GM18951 (cell line): ENCODE measurements around the gene KCNE4.

Source experiments
- POLR2A ChIP-seq: IDR thresholded peaks from 4 replicates; pipeline ENCODE4 v1.6.1; 2011; ENCODE audit warnings: mild to moderate bottlenecking; ENCODE audit not compliant: insufficient read length, insufficient read depth; ENCODE audit errors: extremely low read depth
- in situ Hi-C: fragments of 300-500 bp; cut with MboI; formaldehyde crosslinking; loops from one replicate; pipeline ENCODE4 v1.12.0; 2022; ENCODE audit warnings: low sequenced_read_pairs, mixed read lengths, inconsistent platforms; ENCODE audit not compliant: unreplicated experiment

Gene KCNE4

DNA sequence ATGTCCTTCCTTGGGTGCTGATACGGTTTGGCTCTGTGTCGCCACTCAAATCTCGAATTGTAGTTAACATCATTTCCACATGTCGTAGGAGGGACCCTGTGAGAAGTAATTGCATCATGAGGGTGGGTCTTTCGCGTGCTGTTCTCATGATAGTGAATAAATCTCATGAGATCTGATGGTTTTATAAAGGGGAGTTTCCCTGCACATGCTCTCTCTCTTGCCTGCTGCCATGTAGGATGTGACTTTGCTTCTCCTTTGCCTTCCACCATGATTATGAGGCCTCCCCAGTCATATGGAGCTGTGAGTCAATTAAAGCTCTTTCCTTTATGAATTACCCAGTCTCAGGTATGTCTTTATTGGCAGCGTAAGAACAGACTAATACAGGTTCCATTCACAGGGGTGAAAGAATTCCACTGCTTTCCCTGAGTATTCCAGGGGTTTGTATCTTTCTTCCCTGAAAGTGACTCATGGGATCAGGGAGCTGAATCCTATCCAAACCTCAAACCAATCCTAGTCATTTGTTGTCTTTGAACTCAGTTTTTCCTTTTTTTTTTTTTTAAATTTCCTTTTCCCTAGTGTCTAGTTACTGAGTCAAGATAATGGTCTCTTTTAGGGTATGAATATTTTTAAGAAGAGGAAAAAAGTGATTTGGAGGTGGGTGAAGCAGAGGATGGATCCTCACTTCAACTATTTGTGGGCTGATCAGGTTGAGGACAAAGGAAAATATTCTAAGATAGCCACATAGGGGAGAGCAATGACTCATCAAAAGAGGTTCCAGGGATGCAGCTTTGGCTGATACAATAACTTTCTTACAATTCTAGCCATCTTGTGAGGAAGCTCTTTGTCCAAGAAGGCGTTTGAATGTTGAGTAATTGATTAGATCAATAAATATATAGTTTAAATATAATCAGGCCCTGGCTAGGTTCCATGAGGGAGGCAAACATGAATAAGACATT, 19.5 kb upstream of the KCNE4 start:
- TF ChIP-seq POLR2A = no peak
- in situ Hi-C loops = no loop called here

DNA sequence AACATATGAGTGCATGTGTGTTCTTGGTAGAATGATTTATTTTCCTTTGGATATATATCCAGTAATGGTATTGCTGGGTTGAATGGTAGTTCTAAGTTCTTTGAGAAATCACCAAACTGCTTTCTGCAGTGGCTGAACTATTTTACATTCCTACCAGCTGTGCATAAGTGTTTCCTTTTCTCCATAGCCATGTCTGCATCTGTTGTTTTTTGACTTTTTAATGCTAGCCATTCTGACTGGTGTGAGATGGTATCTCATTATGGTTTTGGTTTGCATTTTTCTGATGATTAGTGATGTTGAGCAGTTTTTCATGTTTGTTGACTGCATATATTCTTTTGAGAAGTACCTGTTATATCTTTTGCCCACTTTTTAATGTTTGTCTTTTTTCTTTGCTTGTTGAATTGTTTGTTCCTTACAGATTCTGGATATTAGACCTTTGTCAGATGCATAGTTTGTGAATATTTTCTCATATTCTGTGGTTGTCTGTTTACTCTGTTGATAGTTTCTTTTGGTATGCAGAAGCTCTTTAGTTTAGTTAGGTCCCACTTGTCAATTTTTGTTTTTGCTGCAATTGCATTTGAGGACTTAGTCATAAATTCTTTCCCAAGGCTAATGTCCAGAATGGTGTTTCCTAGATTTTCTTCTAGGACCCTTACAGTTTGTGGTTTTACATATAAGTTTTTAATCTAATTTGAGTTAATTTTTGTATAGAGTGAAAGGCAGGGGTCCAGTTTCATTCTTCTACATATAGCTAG, 17.6 kb upstream of the KCNE4 start:
- in situ Hi-C loops = no loop called here

DNA sequence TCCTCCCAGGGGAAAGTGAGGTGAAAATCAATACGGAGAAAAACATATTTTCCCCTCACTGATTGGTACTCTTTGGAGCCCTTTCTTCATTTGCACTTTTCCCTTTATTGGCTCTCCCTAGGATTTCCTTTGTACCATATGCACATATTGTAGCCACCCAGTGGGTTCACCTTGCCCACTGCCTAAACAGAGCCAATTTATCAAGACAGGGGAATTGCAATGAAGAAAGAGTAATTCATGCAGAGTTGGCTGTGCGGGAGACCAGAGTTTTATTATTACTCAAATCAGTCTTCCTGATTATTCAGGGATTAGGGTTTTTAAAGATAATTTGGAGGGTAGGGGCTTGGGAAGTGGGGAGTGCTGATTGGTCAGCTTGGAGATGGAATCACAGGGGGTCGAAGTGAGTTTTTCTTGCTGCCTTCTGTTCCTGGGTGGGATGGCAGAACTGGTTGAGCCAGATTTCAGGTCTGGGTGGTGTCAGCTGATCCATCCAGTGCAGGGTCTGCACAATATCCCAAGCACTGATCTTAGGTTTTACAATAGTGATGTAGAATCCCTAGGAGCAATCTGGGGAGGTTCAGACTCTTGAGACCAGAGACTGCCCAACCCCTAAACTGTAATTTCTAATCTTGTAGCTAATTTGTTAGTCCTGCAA, 15.1 kb upstream of the KCNE4 start:
- in situ Hi-C loops = no loop called here
- no peak for TF ChIP-seq POLR2A

More for the DNA sequence above, 17.6 kb upstream of the KCNE4 start:
- TF ChIP-seq POLR2A = no peak

DNA sequence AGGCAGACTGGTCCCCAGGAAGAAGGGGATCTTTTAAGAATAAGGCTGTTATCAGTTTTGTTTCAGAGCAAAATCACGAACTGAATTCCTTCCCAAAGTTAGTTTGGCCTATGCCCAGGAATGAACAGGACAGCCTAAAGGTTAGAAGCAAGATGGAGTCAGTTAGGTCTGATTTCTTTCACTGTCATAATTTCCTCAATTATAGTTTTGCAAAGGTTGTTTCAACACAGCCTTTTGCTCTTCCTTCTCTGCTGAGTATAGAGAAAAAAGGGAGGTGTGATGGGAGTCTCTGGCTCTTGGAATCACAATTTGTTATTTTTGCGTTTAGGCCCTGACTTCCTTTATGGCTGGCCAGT, 14.6 kb upstream of the KCNE4 start:
- no peak for TF ChIP-seq POLR2A
- in situ Hi-C loops = no loop called here

DNA sequence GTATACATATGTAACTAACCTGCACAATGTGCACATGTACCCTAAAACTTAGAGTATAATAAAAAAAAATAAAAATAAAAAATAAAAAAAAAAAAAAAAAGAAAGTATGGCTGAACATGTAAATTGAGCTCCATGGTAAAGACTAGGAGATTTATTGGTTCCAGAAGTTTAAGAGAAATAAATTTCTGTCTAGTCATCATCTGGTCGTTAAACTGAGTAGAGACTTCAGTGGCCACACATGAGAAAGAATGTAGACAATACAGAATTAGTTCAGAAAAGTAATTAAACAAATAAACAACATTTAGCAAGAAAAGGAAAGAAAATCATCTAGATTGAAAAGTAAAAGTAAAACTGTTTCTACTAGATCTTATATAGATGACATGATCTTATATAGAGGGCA, 12.4 kb upstream of the KCNE4 start:
- in situ Hi-C loops = no loop called here
- TF ChIP-seq POLR2A = no peak

DNA sequence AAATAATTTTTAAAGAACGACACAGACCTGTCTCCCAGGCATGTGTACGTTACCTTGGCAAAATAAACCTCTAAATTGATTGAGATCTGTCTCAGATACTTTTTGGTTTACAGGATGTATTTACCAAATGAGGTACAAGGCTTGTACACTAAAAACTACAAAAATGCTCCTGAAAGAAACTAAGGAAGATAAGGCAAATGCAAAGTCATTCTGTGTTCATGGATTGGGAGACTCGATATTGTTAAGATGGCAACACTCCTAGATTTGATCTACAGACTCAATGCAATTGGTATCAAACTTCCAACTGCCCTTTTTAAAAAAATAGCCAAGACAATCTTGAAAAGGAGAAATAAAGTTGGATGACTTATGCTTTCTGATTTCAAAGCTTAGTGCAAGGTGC, 11.5 kb upstream of the KCNE4 start:
- no peak for TF ChIP-seq POLR2A
- in situ Hi-C loops = no loop called here

DNA sequence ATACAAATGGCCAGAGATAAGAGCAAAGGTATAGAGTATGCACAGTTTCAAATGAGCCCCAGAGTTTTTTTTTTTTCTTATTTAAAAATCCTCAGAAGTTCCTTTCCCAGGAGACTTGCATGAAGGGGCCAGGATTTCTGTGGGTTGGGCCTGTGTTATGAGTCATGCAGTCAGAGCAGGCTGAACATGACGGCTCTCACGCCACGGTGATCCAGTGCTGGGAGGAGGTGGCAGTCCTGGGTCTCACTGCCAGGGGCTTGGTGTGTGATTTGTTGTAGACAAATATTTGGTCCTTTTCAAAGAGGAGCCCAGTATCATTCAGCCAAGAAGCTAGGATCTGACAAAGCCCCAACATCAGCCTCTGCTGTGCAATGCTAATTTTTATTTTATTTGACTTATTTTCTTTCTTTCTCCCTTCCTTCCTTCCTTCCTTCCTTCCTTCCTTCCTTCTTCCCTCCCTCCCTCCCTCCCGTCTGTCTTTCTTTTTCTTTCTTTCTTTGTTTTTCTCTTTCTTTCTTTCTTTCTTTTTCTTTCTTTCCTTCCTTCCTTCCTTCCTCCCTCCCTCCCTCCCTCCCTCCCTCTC, 10.4 kb upstream of the KCNE4 start:
- in situ Hi-C loops = no loop called here
- TF ChIP-seq POLR2A = no peak

DNA sequence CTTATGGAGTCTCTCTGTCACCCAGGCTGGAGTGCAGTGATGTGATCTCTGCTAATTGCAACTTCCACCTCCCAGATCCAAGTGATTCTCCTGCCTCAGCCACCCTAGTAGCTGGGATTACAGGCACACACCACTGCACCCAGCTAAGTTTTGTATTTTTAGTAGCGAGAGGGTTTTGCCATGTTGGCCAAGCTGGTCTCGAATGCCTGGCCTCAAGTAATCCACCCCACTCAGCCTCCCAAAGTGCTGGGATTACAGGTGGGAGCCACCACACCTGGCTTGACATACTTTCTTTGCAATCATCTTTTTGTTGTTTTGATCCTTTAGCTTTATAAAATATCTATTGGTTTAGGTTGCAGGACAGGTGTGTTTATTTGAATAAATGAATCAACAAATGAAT, 9.7 kb upstream of the KCNE4 start:
- in situ Hi-C loops = no loop called here
- TF ChIP-seq POLR2A = no peak

DNA sequence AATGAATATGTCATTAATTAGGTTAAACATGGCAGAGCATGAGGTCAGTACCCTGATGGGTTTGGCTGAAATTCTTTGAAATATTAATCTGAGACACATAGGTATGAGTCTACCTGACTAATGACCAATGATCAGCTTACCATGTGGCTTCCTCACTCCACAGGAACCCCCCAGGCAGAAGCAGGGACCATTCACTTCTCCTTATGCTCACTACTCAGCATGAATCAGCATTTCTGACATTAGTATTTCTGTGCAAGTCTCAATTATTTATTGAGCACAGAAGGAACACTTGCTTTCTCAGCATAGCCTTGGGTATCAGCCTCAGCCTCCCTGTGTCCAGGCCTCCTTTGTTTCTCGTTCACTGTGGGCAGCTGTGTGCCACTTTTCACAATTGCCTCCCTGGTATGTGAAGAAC, 9.3 kb upstream of the KCNE4 start:
- in situ Hi-C loops = no loop called here
- TF ChIP-seq POLR2A = no peak

DNA sequence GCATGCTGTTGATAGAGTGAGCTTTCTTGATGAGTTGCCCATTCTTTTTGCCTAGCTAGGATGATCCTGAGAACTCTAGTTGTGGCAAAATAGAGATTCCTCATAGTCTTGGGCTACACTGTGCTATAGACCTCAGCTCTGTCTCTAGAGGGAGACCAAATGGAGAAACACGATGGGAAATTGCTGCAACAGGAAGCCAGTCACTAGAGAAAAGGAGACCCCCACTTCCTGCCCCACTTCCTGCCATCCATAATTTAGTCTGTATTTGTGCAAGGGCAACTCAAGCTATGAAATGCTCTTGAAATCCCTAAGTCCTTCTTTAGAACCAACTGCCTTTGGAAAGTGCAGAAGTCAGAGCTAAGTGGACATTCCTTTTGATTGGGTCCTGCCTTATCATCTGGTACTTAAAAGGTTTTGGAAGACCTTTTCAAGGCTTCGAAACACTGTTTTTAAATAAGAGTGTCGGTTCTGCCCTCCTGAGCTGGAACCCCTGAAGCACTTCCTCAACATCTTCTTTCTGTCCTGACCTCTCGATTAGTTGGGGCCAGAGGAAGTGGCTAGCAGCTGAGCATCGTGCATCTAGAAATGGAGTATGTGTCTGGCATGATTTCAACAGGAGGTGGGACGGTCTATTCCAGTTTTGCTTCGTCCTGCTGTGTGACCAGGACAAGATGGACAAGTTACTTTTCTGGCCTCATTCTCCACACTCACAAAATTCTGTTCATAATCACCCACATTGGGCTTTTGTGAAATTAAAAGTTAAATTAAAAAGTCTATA, 8.6 kb upstream of the KCNE4 start:
- in situ Hi-C loops = no loop called here
- no peak for TF ChIP-seq POLR2A

DNA sequence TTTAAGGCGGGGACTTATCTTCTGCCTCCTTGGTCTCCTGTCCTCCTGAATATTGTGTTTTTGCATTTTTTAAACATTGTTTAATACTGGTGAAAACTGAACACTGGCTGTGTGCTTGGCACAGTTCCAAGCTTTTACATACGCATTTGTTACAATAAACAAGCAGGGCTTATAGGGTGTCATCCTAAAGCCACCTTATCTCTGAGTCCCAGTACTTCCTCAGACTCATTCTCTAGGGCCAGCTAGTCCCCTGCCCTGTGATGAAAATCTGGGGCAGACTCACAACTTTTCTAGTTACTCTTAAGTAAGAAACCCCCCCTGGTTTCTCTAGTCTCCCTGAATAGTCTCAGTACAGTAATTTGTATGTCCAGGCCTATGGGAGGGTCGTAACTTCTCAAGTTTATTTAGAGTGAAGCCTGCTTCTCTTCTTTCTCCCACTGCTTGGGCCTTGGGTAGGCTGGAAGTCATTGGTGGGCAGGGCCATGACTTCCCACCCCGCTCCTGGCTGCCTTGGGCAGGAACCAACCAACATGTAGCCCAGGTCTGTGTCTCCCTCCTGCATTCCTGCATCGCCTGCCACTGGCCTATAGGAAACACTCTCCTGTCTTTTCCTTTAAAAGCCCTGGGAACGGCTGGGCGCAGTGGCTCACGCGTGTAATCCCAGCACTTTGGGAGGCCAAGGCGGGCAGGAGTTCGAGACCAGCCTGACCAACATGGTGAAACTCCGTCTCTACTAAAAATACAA, 7.7 kb upstream of the KCNE4 start:
- TF ChIP-seq POLR2A = no peak
- in situ Hi-C loops = no loop called here
